Hepatocyte (in vitro differentiated cells): ENCODE results near the gene ATP8B3. TPM values are rescaled to one million over a fixed set of nuclear protein-coding genes. Genes with fewer than 3 reads are reported as not detected.

Source experiments
- DNase-seq: peaks from one replicate; pipeline ENCODE4 v3.0.0-alpha.2; 2016; ENCODE audit warnings: low spot score
- H2AFZ ChIP-seq: fragments of 200-600 bp; sonication (generic); 2 replicates; pipeline ENCODE4 v1.6.0; 2016; ENCODE audit warnings: antibody characterized with exemption, mild to moderate bottlenecking
- H3K27ac ChIP-seq: fragments of 200-600 bp; sonication (generic); 2 replicates; pipeline ENCODE4 v1.5.1; 2016; ENCODE audit warnings: mild to moderate bottlenecking
- H3K27me3 ChIP-seq: fragments of 200-600 bp; sonication (generic); 2 replicates; pipeline ENCODE4 v1.6.1; 2016
- H3K36me3 ChIP-seq: fragments of 200-600 bp; sonication (generic); replicated peaks from 2 replicates; pipeline ENCODE4 v1.5.1; 2016; ENCODE audit warnings: low read depth; ENCODE audit not compliant: insufficient read depth
- H3K4me1 ChIP-seq: fragments of 200-600 bp; sonication (generic); 2 replicates; pipeline ENCODE4 v1.5.1; 2016; ENCODE audit warnings: mild to moderate bottlenecking, moderate library complexity; ENCODE audit not compliant: insufficient read depth
- H3K4me2 ChIP-seq: fragments of 200-600 bp; sonication (generic); 2 replicates; pipeline ENCODE4 v1.6.0; 2016
- H3K4me3 ChIP-seq: fragments of 200-600 bp; sonication (generic); 2 replicates; pipeline ENCODE4 v1.5.1; 2016; ENCODE audit warnings: mild to moderate bottlenecking
- H3K79me2 ChIP-seq: fragments of 200-600 bp; sonication (generic); 2 replicates; pipeline ENCODE4 v1.6.0; 2017; ENCODE audit warnings: mild to moderate bottlenecking
- H3K9me2 ChIP-seq: fragments of 200-600 bp; sonication (generic); replicated peaks from 2 replicates; pipeline ENCODE4 v1.6.0; 2017; ENCODE audit warnings: mild to moderate bottlenecking; ENCODE audit not compliant: insufficient read depth
- H3K9me3 ChIP-seq: fragments of 200-600 bp; sonication (generic); 2 replicates; pipeline ENCODE4 v1.5.1; 2016; ENCODE audit warnings: low read depth, mild to moderate bottlenecking
- H4K20me1 ChIP-seq: fragments of 200-600 bp; sonication (generic); 2 replicates; pipeline ENCODE4 v1.6.0; 2016; ENCODE audit warnings: mild to moderate bottlenecking; ENCODE audit not compliant: insufficient read depth, poor library complexity, severe bottlenecking
- EZH2 ChIP-seq: fragments of 200-600 bp; sonication (generic); IDR thresholded peaks from 2 replicates; pipeline ENCODE4 v1.6.1; 2016; ENCODE audit warnings: antibody characterized with exemption, mild to moderate bottlenecking, borderline replicate concordance
- EZH2phosphoT487 ChIP-seq: fragments of 200-600 bp; sonication (generic); IDR thresholded peaks from one replicate; pipeline ENCODE4 v1.6.1; 2018; ENCODE audit warnings: antibody characterized with exemption, mild to moderate bottlenecking, low read depth, moderate library complexity; ENCODE audit not compliant: unreplicated experiment, severe bottlenecking
- WGBS: methylation state at CpG from one replicate; pipeline ENCODE4 v1.1.6; 2016; ENCODE audit warnings: low lambda C conversion rate; ENCODE audit errors: missing lambda C conversion rate; 5-methylcytosine and 5-hydroxymethylcytosine counted together
- polyA plus RNA-seq: library from polyadenylated mRNA; unstranded; fragments of >200 nt; fragmentation: Nextera tagmentation; extraction: Ambion mirVana; gene quantifications from 2 replicates; pipeline ENCODE4 v1.2.1, GENCODE V29; 2016
- total RNA-seq: library from RNA; depleted of rRNA; stranded (reverse); fragments of >200 nt; gene quantifications from 2 replicates; pipeline ENCODE4 v1.2.3, GENCODE V29; 2014
- TF ChIP-seq, protein P1 (sequence below): fragments of 200-600 bp; sonication (generic); IDR thresholded peaks from 2 replicates; pipeline ENCODE4 v1.5.1; 2016; ENCODE audit warnings: antibody characterized with exemption, mild to moderate bottlenecking; ENCODE audit not compliant: poor library complexity

Gene ATP8B3
- total and polyA plus RNA-seq, 2 experiments from 2014 or later = 1.7 to 2.4 TPM

DNA sequence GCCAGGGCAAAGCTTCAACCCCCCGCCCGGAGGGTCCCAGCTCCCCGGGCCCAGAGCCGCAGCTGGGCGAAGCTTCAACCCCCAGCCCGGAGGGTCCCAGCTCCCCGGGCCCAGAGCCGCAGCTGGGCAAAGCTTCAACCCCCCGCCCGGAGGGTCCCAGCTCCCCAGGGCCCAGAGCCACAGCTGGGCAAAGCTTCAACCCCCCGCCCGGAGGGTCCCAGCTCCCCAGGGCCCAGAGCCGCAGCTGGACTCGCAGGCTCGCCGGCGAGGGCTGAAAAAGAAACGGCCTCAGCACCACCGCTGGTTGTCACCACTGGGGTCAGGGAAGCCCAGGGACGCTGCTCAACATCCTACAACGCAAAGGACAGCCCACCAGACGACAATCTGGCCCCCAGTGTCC, 31.0 kb upstream of the ATP8B3 start:
- no peaks in the 10 kb centered on the region for H3K27me3 ChIP-seq
- no peak overlapping the region for H3K27ac ChIP-seq
- H3K79me2 ChIP-seq = peaks cover 97% of the 10 kb centered on the region
- H3K4me2 ChIP-seq = no peak overlapping the region
- TF ChIP-seq, protein P1, sequence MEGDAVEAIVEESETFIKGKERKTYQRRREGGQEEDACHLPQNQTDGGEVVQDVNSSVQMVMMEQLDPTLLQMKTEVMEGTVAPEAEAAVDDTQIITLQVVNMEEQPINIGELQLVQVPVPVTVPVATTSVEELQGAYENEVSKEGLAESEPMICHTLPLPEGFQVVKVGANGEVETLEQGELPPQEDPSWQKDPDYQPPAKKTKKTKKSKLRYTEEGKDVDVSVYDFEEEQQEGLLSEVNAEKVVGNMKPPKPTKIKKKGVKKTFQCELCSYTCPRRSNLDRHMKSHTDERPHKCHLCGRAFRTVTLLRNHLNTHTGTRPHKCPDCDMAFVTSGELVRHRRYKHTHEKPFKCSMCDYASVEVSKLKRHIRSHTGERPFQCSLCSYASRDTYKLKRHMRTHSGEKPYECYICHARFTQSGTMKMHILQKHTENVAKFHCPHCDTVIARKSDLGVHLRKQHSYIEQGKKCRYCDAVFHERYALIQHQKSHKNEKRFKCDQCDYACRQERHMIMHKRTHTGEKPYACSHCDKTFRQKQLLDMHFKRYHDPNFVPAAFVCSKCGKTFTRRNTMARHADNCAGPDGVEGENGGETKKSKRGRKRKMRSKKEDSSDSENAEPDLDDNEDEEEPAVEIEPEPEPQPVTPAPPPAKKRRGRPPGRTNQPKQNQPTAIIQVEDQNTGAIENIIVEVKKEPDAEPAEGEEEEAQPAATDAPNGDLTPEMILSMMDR = no peak
- TF ChIP-seq EZH2 (no peak), EZH2phosphoT487 (no peak)
- H3K4me3 ChIP-seq = no peak overlapping the region
- H3K9me2 ChIP-seq = no peaks in the 10 kb centered on the region
- peaks cover 10% of the 10 kb centered on the region for H3K4me1 ChIP-seq
- 95% methylated on average over 10 of the region's 22 CpGs for WGBS
- H3K36me3 ChIP-seq = no peaks in the 10 kb centered on the region
- peaks cover 90% of the 10 kb centered on the region for H4K20me1 ChIP-seq
- DNase-seq = no peak
- no peaks in the 10 kb centered on the region for H3K9me3 ChIP-seq
- H2AFZ ChIP-seq = no peak overlapping the region

DNA sequence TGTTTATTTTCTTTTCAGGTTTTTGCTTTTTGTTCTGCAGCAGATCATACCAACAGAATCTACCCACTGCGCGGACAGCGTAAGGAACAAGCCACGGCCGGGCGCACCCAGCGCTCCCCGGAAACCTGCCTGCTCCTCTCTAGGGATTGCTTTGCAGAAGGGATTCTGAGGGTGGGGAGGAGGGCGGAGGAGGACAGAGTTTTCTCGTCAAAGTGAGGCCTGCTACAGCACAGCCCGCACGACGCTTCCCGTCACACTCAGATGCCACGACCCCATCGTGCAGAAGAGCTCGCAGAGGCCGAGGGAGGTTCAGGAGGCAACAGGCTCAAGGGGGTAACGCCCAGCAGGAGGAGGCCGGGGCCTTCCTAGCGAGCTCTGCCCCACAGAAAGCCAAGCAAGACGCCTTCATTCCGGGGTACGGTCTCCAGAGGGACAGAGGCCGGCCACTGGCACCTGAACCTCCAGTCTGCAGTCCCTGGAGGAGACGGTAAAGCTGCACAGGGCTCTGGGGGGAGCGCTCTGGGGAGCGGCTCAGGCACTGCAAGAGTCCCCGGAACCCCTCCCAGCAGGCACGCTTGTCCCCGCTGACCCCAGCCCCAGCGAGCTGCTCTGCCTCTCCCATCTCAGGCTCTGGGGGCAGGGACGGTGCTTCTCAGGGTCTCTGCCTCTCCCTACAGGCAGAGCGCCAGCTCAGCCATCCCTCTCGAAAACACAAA, 29.3 kb upstream of the ATP8B3 start:
- Histone ChIP-seq H3K27ac (no peak overlapping the region), H4K20me1 (peaks cover 93% of the 10 kb centered on the region), H3K27me3 (no peaks in the 10 kb centered on the region), H3K9me2 (no peaks in the 10 kb centered on the region), H3K36me3 (no peaks in the 10 kb centered on the region), H3K4me3 (no peak overlapping the region), H2AFZ (no peak overlapping the region), H3K9me3 (no peaks in the 10 kb centered on the region), H3K4me1 (peaks cover under 1% of the 10 kb centered on the region), H3K4me2 (no peak overlapping the region), H3K79me2 (peaks cover 97% of the 10 kb centered on the region)
- DNase-seq = no peak
- WGBS = 92% methylated on average over 34 of the region's 35 CpGs
- TF ChIP-seq EZH2 = no peak
- TF ChIP-seq, protein P1 = no peak
- no peak for TF ChIP-seq EZH2phosphoT487

DNA sequence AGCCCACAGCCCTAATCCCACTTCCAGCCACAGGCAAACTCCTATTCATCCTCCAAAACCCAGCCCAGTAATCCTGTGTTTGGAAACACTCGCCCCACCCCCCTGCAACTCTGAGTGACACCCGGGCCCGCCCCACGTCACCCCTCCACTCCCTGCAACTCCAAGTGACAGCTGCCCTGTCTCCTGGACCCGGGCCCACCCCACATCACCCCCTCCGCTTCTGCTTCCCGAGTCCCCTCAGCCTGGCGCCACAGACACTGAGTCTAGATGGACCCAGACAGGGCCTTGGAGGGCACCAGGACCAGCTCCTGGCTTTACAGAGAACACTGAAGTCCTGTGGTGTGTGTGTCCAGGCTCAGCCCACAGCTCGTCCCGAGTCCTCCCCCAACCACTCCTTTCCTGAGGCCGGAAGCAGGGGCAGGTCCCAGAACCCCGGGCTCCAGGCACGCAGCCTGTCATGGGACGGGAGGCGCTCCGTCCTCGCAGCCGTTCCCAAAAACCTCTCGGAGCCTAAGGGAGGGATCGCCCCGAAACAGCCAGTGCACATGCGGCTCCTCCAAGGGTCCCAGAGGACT, 28.6 kb upstream of the ATP8B3 start:
- TF ChIP-seq EZH2phosphoT487 = no peak
- TF ChIP-seq, protein P1 = no peak
- no peak for TF ChIP-seq EZH2
- Histone ChIP-seq H3K4me2 (no peak overlapping the region), H2AFZ (no peak overlapping the region), H3K79me2 (peaks cover 97% of the 10 kb centered on the region), H3K9me3 (no peaks in the 10 kb centered on the region), H3K4me1 (no peaks in the 10 kb centered on the region), H3K27ac (no peak overlapping the region), H3K4me3 (no peak overlapping the region), H3K27me3 (no peaks in the 10 kb centered on the region), H4K20me1 (peaks cover 93% of the 10 kb centered on the region), H3K36me3 (no peaks in the 10 kb centered on the region), H3K9me2 (no peaks in the 10 kb centered on the region)
- WGBS = 84% methylated on average over 18 of the region's 22 CpGs
- DNase-seq = no peak
